Measurements from ENCODE around the gene ZNF281.
"Not testable (repeated sequence)": the region's sequence is repeated elsewhere in the genome, so short reads cannot be mapped to it uniquely, and the experiment has no call there.

ZNF281 gene

GRCh38 chr1:200432586-200432985 is 22.8 kb upstream of the ZNF281 start:
- no peak for DNase-seq (ENCODE audit: extremely low read depth in 1 of 2, low read depth in 1 of 2)

GRCh38 chr1:200429221-200429751 is 19.4 kb upstream of the ZNF281 start:
- DNase-seq (ENCODE audit: extremely low read depth in 1 of 2, low read depth in 1 of 2): no peak

- DNase-seq (ENCODE audit: extremely low read depth in 1 of 2, low read depth in 1 of 2): no peak
These were observed 18.8 kb upstream of the ZNF281 start for GRCh38 chr1:200428482-200429205.

GRCh38 chr1:200427744-200428143 is 17.9 kb upstream of the ZNF281 start:
- no peak for DNase-seq (ENCODE audit: extremely low read depth in 1 of 2, low read depth in 1 of 2)

- no peak for DNase-seq (ENCODE audit: extremely low read depth in 1 of 2, low read depth in 1 of 2)
These were observed 16.4 kb upstream of the ZNF281 start for GRCh38 chr1:200426196-200426595.

GRCh38 chr1:200423235-200423634 is 13.4 kb upstream of the ZNF281 start:
- DNase-seq (ENCODE audit: extremely low read depth in 1 of 2, low read depth in 1 of 2): no peak

- no peak for DNase-seq (ENCODE audit: extremely low read depth in 1 of 2, low read depth in 1 of 2)
These were observed 12.4 kb upstream of the ZNF281 start for GRCh38 chr1:200422211-200422610.

GRCh38 chr1:200415789-200416593 is 6.2 kb upstream of the ZNF281 start:
- DNase-seq (ENCODE audit: extremely low read depth in 1 of 2, low read depth in 1 of 2): no peak

- no peak for DNase-seq (ENCODE audit: extremely low read depth in 1 of 2, low read depth in 1 of 2)
These were observed 5.4 kb upstream of the ZNF281 start for GRCh38 chr1:200415227-200415626.

- DNase-seq (ENCODE audit: extremely low read depth in 1 of 2, low read depth in 1 of 2): no peak
These were observed 4.8 kb upstream of the ZNF281 start for GRCh38 chr1:200414657-200415056.

GRCh38 chr1:200413766-200414165 is 3.9 kb upstream of the ZNF281 start:
- DNase-seq (ENCODE audit: extremely low read depth in 1 of 2, low read depth in 1 of 2): not testable (repeated sequence)

GRCh38 chr1:200411406-200412257 is 1.8 kb upstream of the ZNF281 start:
- DNase-seq (ENCODE audit: extremely low read depth in 1 of 2, low read depth in 1 of 2): no peak

GRCh38 chr1:200410566-200410878 is 686 bp upstream of the ZNF281 start:
- DNase-seq (ENCODE audit: extremely low read depth in 1 of 2, low read depth in 1 of 2): no peak

GRCh38 chr1:200409203-200409760 is 554 bp downstream of the ZNF281 start:
- peak in 1 of 2 donors; percentile 16 for DNase-seq (ENCODE audit: extremely low read depth in 1 of 2, low read depth in 1 of 2)

- DNase-seq (ENCODE audit: extremely low read depth in 1 of 2, low read depth in 1 of 2): no peak
These were observed 3.6 kb downstream of the ZNF281 start for GRCh38 chr1:200406161-200406797.

- DNase-seq (ENCODE audit: extremely low read depth in 1 of 2, low read depth in 1 of 2): no peak
These were observed 4.6 kb downstream of the ZNF281 start for GRCh38 chr1:200405264-200405663.

- DNase-seq (ENCODE audit: extremely low read depth in 1 of 2, low read depth in 1 of 2): no peak
These were observed 8.1 kb downstream of the ZNF281 start for GRCh38 chr1:200401708-200402107.

GRCh38 chr1:200401263-200401662 is 8.6 kb downstream of the ZNF281 start:
- no peak for DNase-seq (ENCODE audit: extremely low read depth in 1 of 2, low read depth in 1 of 2)

GRCh38 chr1:200400556-200400955 is 9.3 kb downstream of the ZNF281 start:
- DNase-seq (ENCODE audit: extremely low read depth in 1 of 2, low read depth in 1 of 2): no peak

- no peak for DNase-seq (ENCODE audit: extremely low read depth in 1 of 2, low read depth in 1 of 2)
These were observed 10.0 kb downstream of the ZNF281 start for GRCh38 chr1:200399860-200400259.

Measured in activated CD8-positive, alpha-beta memory T cell treated with anti-CD3 and anti-CD28 coated beads for 1 hour (primary cell).